DMS53 (cell line): ENCODE results near the gene SPIN1.
A peak's percentile ranks its signal among the peaks of the same experiment; 100 is the strongest.
"Not testable (repeated sequence)": the region's sequence is repeated elsewhere in the genome, so short reads cannot be mapped to it uniquely, and the experiment has no call there.

Experiments
- DNase-seq: peaks from one replicate; lab custom pipeline; 2025; lab: John Stamatoyannopoulos, UW

SPIN1 gene

GRCh38 chr9:88388203-88388885 lies at the start of gene SPIN1:
SPIN1 (plus strand) TSS chr9:88388444; CDS start chr9:88426540, 38,096 bp downstream.
- peak; percentile 84 for DNase-seq

- no peak for DNase-seq
Measured at GRCh38 chr9:88339317-88339716, 48.9 kb upstream of the SPIN1 start.

GRCh38 chr9:88342246-88342645 lies 46.0 kb upstream of the SPIN1 start:
- DNase-seq = no peak

GRCh38 chr9:88344013-88344412 lies 44.2 kb upstream of the SPIN1 start:
- DNase-seq = peak; percentile 12

GRCh38 chr9:88350354-88350753 lies 37.9 kb upstream of the SPIN1 start:
- not testable (repeated sequence) for DNase-seq

GRCh38 chr9:88355166-88355565 lies 33.1 kb upstream of the SPIN1 start:
- no peak for DNase-seq

GRCh38 chr9:88357250-88357649 lies 31.0 kb upstream of the SPIN1 start:
- DNase-seq = not testable (repeated sequence)

- no peak for DNase-seq
Measured at GRCh38 chr9:88358723-88359122, 29.5 kb upstream of the SPIN1 start.

GRCh38 chr9:88359974-88360373 lies 28.3 kb upstream of the SPIN1 start:
- DNase-seq = no peak

- no peak for DNase-seq
Measured at GRCh38 chr9:88362681-88363080, 25.6 kb upstream of the SPIN1 start.

GRCh38 chr9:88363661-88364060 lies 24.6 kb upstream of the SPIN1 start:
- no peak for DNase-seq

- no peak for DNase-seq
Measured at GRCh38 chr9:88364706-88365105, 23.5 kb upstream of the SPIN1 start.

- DNase-seq = no peak
Measured at GRCh38 chr9:88370346-88370745, 17.9 kb upstream of the SPIN1 start.

- no peak for DNase-seq
Measured at GRCh38 chr9:88372103-88372654, 16.1 kb upstream of the SPIN1 start.

GRCh38 chr9:88373045-88373444 lies 15.2 kb upstream of the SPIN1 start:
- DNase-seq = no peak

GRCh38 chr9:88378317-88378716 lies 9.9 kb upstream of the SPIN1 start:
- DNase-seq = peak; percentile 3

- no peak for DNase-seq
Measured at GRCh38 chr9:88379352-88379751, 8.9 kb upstream of the SPIN1 start.

- no peak for DNase-seq
Measured at GRCh38 chr9:88380118-88380517, 8.1 kb upstream of the SPIN1 start.

GRCh38 chr9:88381322-88381721 lies 6.9 kb upstream of the SPIN1 start:
- not testable (repeated sequence) for DNase-seq

- DNase-seq = no peak
Measured at GRCh38 chr9:88383176-88383575, 5.1 kb upstream of the SPIN1 start.

GRCh38 chr9:88386137-88386536 lies 2.1 kb upstream of the SPIN1 start:
- not testable (repeated sequence) for DNase-seq

GRCh38 chr9:88387036-88387551 lies 1.1 kb upstream of the SPIN1 start:
- peak; percentile 53 for DNase-seq

- DNase-seq = peak; percentile 77
Measured at GRCh38 chr9:88387552-88388202, 567 bp upstream of the SPIN1 start.
